Activated CD8-positive, alpha-beta memory T cell treated with anti-CD3 and anti-CD28 coated beads for 36 hours (primary cell): ENCODE measurements around the gene PODNL1. TPM values are rescaled to one million over a fixed set of nuclear protein-coding genes. Genes with fewer than 3 reads are reported as not detected.
"Not testable (repeated sequence)": the region's sequence is repeated elsewhere in the genome, so short reads cannot be mapped to it uniquely, and the experiment has no call there.

Experiments
- CTCF ChIA-PET: fragments of 350-600 bp; sonication (Branson Sonifier 250); formaldehyde crosslinking; loops from one replicate; lab custom pipeline; 2021; ENCODE audit warnings: antibody characterized with exemption; lab: Charles Lee
- POLR2A ChIA-PET: fragments of 350-600 bp; sonication (Branson Sonifier 250); formaldehyde crosslinking; loops from one replicate; lab custom pipeline; 2021; ENCODE audit warnings: antibody characterized with exemption; lab: Charles Lee
- total RNA-seq, 2 experiments: library from RNA; stranded (reverse); gene quantifications; one replicate each; pipeline ENCODE4 v1.2.3, GENCODE V29; 2021

Gene PODNL1
- total RNA-seq, 2 experiments from 2014 or later: 0.21 TPM; not detected in 1

GRCh38 chr19:13978351-13979243 lies 40.4 kb upstream of the PODNL1 start:
- ChIA-PET POLR2A (interaction anchor here (0.7 kb wide), 3 partner anchors 24 to 28 kb away, joined by 3 read pairs; partner anchors contain the start of gene RFX1), CTCF (interaction anchor here (0.7 to 1.8 kb wide), 6 partner anchors 9 to 99 kb away, joined by 3 to 4 read pairs (median 4); no protein-coding TSS in a partner anchor)

- POLR2A ChIA-PET: interaction anchor here (0.7 kb wide), 2 partner anchors 25 to 28 kb away, joined by 3 read pairs; partner anchors contain the start of gene RFX1
- CTCF ChIA-PET: interaction anchor here (1.0 to 1.2 kb wide), 3 partner anchors 55 to 91 kb away, joined by 3 to 4 read pairs (median 3); no protein-coding TSS in a partner anchor
Observed at GRCh38 chr19:13977803-13978202, 39.6 kb upstream of the PODNL1 start.

- ChIA-PET CTCF (interaction anchor here (0.8 kb wide), 1 partner anchor 18 kb away, joined by 3 read pairs; no protein-coding TSS in a partner anchor), POLR2A (no interaction called here)
Observed at GRCh38 chr19:13976446-13976845, 38.2 kb upstream of the PODNL1 start.

GRCh38 chr19:13975870-13976269 lies 37.7 kb upstream of the PODNL1 start:
- POLR2A ChIA-PET: no interaction called here
- CTCF ChIA-PET: no interaction called here

- CTCF ChIA-PET: interaction anchor here (0.5 to 1.1 kb wide), 4 partner anchors 60 to 787 kb away, joined by 3 to 7 read pairs (median 4); no protein-coding TSS in a partner anchor
Observed at GRCh38 chr19:13974073-13974472, 35.9 kb upstream of the PODNL1 start.

GRCh38 chr19:13973479-13973878 lies 35.3 kb upstream of the PODNL1 start:
- POLR2A ChIA-PET: not testable (repeated sequence)
- CTCF ChIA-PET: interaction anchor here (0.5 to 1.1 kb wide), 5 partner anchors 61 to 430 kb away, joined by 3 to 7 read pairs (median 3); no protein-coding TSS in a partner anchor

More at GRCh38 chr19:13974073-13974472, 35.9 kb upstream of the PODNL1 start:
- POLR2A ChIA-PET: no interaction called here

- CTCF ChIA-PET: interaction anchor here (0.7 kb wide), 1 partner anchor 23 kb away, joined by 3 read pairs; no protein-coding TSS in a partner anchor
- POLR2A ChIA-PET: no interaction called here
Observed at GRCh38 chr19:13972368-13973155, 34.3 kb upstream of the PODNL1 start.

GRCh38 chr19:13971868-13972267 lies 33.7 kb upstream of the PODNL1 start:
- POLR2A ChIA-PET: not testable (repeated sequence)
- CTCF ChIA-PET: interaction anchor here (0.7 kb wide), 1 partner anchor 24 kb away, joined by 3 read pairs; no protein-coding TSS in a partner anchor

GRCh38 chr19:13969897-13970296 lies 31.7 kb upstream of the PODNL1 start:
- ChIA-PET POLR2A (no interaction called here), CTCF (interaction anchor here (1.8 kb wide), 1 partner anchor 9 kb away, joined by 4 read pairs; no protein-coding TSS in a partner anchor)

- ChIA-PET POLR2A (interaction anchor here (0.7 kb wide), 1 partner anchor 746 kb away, joined by 3 read pairs; no protein-coding TSS in a partner anchor), CTCF (interaction anchor here (0.7 to 1.8 kb wide), 2 partner anchors 10 to 31 kb away, joined by 4 read pairs; partner anchors contain the start of gene PODNL1)
Observed at GRCh38 chr19:13968999-13969398, 30.8 kb upstream of the PODNL1 start.

GRCh38 chr19:13968383-13968935 lies 30.2 kb upstream of the PODNL1 start:
- ChIA-PET POLR2A (no interaction called here), CTCF (no interaction called here)

GRCh38 chr19:13967206-13967605 lies 29.0 kb upstream of the PODNL1 start:
- POLR2A ChIA-PET: interaction anchor here (0.7 kb wide), 1 partner anchor 79 kb away, joined by 4 read pairs; no protein-coding TSS in a partner anchor
- CTCF ChIA-PET: not testable (repeated sequence)

GRCh38 chr19:13966684-13967128 lies 28.5 kb upstream of the PODNL1 start:
- CTCF ChIA-PET: no interaction called here
- POLR2A ChIA-PET: interaction anchor here (0.7 kb wide), 1 partner anchor 79 kb away, joined by 4 read pairs; no protein-coding TSS in a partner anchor

GRCh38 chr19:13965926-13966683 lies 27.9 kb upstream of the PODNL1 start:
- CTCF ChIA-PET: no interaction called here
- POLR2A ChIA-PET: no interaction called here

GRCh38 chr19:13965377-13965896 lies 27.2 kb upstream of the PODNL1 start:
- POLR2A ChIA-PET: no interaction called here

GRCh38 chr19:13964776-13965175 lies 26.6 kb upstream of the PODNL1 start:
- CTCF ChIA-PET: interaction anchor here (0.6 kb wide), 1 partner anchor 128 kb away, joined by 3 read pairs; no protein-coding TSS in a partner anchor

More at GRCh38 chr19:13965377-13965896, 27.2 kb upstream of the PODNL1 start:
- CTCF ChIA-PET: no interaction called here

GRCh38 chr19:13963603-13964105 lies 25.4 kb upstream of the PODNL1 start:
- POLR2A ChIA-PET: no interaction called here
- CTCF ChIA-PET: no interaction called here

More at GRCh38 chr19:13964776-13965175, 26.6 kb upstream of the PODNL1 start:
- POLR2A ChIA-PET: interaction anchor here (0.6 to 0.7 kb wide), 2 partner anchors 31 to 165 kb away, joined by 4 to 8 read pairs; no protein-coding TSS in a partner anchor
